ENCODE results near the gene HOXC4. TPM values are rescaled to one million over a fixed set of nuclear protein-coding genes. Genes with fewer than 3 reads are reported as not detected.

Gene HOXC4
- polyA plus RNA-seq, 2 of the 4 experiments (the other 2 are of a cell fraction): 1.3 to 4.0 TPM

DNA sequence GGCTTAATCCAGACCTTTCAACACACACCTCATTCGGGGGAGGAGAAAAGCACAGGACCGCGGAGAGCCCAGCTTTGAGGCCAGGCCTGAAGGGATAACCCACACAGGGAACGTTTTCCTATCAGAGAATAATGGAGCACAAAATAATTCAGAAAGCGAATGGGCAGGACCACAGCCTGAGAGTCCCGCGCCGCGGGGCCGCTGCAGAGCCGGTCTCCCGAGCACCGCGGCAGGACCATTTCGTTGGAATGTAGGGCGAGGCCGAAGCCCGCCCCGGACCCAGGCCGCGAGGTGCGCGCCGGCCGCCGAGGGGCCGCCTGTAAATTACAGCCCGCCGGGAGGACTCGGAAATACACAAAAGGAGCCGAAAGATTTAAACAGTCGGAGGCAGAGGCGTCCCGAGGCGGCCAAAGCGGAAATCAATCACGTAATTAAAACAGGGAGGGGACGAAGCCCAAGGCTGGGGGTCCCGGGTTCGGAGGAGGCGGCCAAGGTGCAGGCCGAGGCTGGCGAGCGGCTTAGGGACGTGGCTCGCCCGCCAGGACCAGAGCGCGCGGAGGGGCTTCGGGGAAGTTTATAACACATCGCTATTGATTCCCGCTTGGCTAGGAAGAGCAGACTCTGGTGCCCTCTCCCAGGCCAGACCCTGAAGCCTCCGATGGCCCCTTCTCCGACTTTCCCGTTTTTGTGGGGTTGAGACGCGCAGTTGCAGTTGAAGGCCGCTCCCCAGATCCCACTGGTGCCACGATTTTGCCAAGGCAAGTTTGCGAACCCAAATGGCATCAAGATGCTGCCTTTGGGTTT, 6.3 kb upstream of the HOXC4 start (continued):
- TF ChIP-seq, protein P1, sequence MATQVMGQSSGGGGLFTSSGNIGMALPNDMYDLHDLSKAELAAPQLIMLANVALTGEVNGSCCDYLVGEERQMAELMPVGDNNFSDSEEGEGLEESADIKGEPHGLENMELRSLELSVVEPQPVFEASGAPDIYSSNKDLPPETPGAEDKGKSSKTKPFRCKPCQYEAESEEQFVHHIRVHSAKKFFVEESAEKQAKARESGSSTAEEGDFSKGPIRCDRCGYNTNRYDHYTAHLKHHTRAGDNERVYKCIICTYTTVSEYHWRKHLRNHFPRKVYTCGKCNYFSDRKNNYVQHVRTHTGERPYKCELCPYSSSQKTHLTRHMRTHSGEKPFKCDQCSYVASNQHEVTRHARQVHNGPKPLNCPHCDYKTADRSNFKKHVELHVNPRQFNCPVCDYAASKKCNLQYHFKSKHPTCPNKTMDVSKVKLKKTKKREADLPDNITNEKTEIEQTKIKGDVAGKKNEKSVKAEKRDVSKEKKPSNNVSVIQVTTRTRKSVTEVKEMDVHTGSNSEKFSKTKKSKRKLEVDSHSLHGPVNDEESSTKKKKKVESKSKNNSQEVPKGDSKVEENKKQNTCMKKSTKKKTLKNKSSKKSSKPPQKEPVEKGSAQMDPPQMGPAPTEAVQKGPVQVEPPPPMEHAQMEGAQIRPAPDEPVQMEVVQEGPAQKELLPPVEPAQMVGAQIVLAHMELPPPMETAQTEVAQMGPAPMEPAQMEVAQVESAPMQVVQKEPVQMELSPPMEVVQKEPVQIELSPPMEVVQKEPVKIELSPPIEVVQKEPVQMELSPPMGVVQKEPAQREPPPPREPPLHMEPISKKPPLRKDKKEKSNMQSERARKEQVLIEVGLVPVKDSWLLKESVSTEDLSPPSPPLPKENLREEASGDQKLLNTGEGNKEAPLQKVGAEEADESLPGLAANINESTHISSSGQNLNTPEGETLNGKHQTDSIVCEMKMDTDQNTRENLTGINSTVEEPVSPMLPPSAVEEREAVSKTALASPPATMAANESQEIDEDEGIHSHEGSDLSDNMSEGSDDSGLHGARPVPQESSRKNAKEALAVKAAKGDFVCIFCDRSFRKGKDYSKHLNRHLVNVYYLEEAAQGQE (IDR thresholded peaks at IDR 0.05): no peak
- TF ChIP-seq MYC (IDR thresholded peaks at IDR 0.05; ENCODE audit: borderline replicate concordance, low read length) (no peak), HOXA7 (CRISPR knock-in tag; IDR thresholded peaks at IDR 0.05) (no peak), CHD4 (IDR thresholded peaks at IDR 0.05; ENCODE audit: borderline replicate concordance) (no peak)

DNA sequence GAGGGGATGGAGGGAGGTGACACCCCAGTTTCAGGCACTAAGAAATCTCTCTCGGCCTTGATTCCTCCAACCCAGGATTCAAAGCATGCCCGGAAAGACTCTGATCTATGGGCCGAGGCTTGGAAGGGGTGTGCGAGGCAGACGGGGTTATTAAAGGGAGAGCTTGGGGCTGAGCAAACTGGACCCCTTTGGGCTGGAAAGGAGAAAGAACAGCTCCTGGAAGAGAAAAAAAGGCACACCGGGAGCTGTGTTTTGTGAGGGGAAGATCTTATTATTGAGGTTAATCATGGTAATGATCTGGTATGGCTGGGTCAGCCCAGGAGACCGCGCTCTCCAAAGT, 5.7 kb upstream of the HOXC4 start:
- H3K27ac ChIP-seq: no peak overlapping the region
- TF ChIP-seq, protein P2, sequence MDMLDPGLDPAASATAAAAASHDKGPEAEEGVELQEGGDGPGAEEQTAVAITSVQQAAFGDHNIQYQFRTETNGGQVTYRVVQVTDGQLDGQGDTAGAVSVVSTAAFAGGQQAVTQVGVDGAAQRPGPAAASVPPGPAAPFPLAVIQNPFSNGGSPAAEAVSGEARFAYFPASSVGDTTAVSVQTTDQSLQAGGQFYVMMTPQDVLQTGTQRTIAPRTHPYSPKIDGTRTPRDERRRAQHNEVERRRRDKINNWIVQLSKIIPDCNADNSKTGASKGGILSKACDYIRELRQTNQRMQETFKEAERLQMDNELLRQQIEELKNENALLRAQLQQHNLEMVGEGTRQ (IDR thresholded peaks at IDR 0.05): no peak
- no peak for TF ChIP-seq FOSB (CRISPR knock-in tag; IDR thresholded peaks at IDR 0.05)
- no peak for TF ChIP-seq ESRRA (IDR thresholded peaks at IDR 0.05; ENCODE audit: borderline replicate concordance, low read length)
- no peak for TF ChIP-seq MAFK (IDR thresholded peaks at IDR 0.05; ENCODE audit: partially characterized antibody)
- TF ChIP-seq EP300 (IDR thresholded peaks at IDR 0.05): no peak
- TF ChIP-seq CBX8 (IDR thresholded peaks at IDR 0.05): no peak
- no peak for TF ChIP-seq HDAC2 (IDR thresholded peaks at IDR 0.05)
- TF ChIP-seq ZC3H11A (IDR thresholded peaks at IDR 0.05): no peak
- no peaks in the 10 kb centered on the region for H3K9me3 ChIP-seq
- peaks cover 3% of the 10 kb centered on the region for H3K4me1 ChIP-seq
- FAIRE-seq (no peak), ATAC-seq (no peak), DNase-seq (ENCODE audit: low read depth in 1 of 2, low spot score in 1 of 2) (no peak)
- ChIA-PET CTCF (interaction anchor here (1.0 kb wide), 1 partner anchor 144 kb away, joined by 3 read pairs; no protein-coding TSS in a partner anchor), POLR2A (no interaction called here)
- H3K4me3 ChIP-seq: no peak overlapping the region
- H3K4me2 ChIP-seq: no peak overlapping the region
- WGBS (ENCODE audit: missing lambda C conversion rate): 90% methylated on average over 8 of the region's 8 CpGs

DNA sequence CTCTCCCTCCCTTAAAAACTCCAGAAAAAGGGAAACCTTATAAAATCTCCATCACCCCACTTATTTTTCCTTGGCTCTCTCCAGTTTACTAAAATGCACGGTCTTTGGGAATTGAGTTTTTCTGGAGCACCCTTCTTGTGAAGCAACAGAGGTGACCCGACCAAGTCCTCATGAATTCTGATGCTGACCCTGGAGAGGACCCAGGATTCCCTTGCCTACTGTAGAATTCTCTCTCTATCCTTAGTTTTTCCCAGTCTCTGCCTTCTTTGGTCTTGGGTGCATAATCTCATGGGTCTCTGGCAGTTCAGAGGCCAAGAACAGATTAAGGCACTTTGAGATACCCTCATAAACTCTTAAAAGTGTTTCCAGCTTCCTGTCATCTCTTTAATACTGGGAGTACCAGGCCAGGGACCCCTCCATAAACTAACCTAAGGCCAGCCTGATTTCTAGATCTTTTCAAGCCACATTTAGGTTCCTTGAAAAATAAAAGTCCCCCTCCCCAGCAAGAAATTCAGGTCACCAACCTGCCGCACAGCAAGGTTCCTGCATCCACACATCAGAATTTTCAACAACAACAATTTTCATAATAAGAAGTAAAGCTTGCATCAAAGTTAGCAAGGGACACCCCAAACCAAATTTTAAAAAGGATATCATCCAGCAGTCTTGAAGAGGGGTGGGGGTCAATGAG, 5.1 kb upstream of the HOXC4 start:
- H3K4me3 ChIP-seq: no peak overlapping the region
- FAIRE-seq (no peak), DNase-seq (ENCODE audit: low read depth in 1 of 2, low spot score in 1 of 2) (no peak), ATAC-seq (no peak)
- ChIA-PET POLR2A (no interaction called here), CTCF (interaction anchor here (1.0 kb wide), 1 partner anchor 143 kb away, joined by 3 read pairs; no protein-coding TSS in a partner anchor)
- 64% methylated on average over 3 of the region's 3 CpGs for WGBS (ENCODE audit: missing lambda C conversion rate)
- TF ChIP-seq CHD2 (IDR thresholded peaks at IDR 0.05; ENCODE audit: low read length, partially characterized antibody) (no peak), RAD21 (conservative IDR thresholded peaks at IDR 0.05 in 1 of 2, IDR thresholded peaks at IDR 0.05 in 1 of 2) (no peak), HEYL (CRISPR knock-in tag; IDR thresholded peaks at IDR 0.05) (no peak), RFX5 (IDR thresholded peaks at IDR 0.05) (no peak), FOXS1 (CRISPR knock-in tag; IDR thresholded peaks at IDR 0.05) (no peak), HOXB13 (CRISPR knock-in tag; IDR thresholded peaks at IDR 0.05; ENCODE audit: low read depth) (no peak), NFE2L2 (conservative IDR thresholded peaks at IDR 0.05; ENCODE audit: low read length) (no peak), CBX2 (IDR thresholded peaks at IDR 0.05; ENCODE audit: borderline replicate concordance, low read depth) (no peak), TP53 (CRISPR knock-in tag; IDR thresholded peaks at IDR 0.05) (no peak), JUNB (IDR thresholded peaks at IDR 0.05) (no peak), KDM5A (IDR thresholded peaks at IDR 0.05) (no peak), RNF2 (IDR thresholded peaks at IDR 0.05; ENCODE audit: borderline replicate concordance, low read depth) (no peak), SREBF2 (IDR thresholded peaks at IDR 0.05) (no peak), FOSB (CRISPR knock-in tag; IDR thresholded peaks at IDR 0.05) (no peak)
- TF ChIP-seq, protein P3, sequence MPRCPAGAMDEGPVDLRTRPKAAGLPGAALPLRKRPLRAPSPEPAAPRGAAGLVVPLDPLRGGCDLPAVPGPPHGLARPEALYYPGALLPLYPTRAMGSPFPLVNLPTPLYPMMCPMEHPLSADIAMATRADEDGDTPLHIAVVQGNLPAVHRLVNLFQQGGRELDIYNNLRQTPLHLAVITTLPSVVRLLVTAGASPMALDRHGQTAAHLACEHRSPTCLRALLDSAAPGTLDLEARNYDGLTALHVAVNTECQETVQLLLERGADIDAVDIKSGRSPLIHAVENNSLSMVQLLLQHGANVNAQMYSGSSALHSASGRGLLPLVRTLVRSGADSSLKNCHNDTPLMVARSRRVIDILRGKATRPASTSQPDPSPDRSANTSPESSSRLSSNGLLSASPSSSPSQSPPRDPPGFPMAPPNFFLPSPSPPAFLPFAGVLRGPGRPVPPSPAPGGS (IDR thresholded peaks at IDR 0.05): no peak
- TF ChIP-seq, protein P4, sequence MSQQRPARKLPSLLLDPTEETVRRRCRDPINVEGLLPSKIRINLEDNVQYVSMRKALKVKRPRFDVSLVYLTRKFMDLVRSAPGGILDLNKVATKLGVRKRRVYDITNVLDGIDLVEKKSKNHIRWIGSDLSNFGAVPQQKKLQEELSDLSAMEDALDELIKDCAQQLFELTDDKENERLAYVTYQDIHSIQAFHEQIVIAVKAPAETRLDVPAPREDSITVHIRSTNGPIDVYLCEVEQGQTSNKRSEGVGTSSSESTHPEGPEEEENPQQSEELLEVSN (IDR thresholded peaks at IDR 0.05; ENCODE audit: borderline replicate concordance, low read depth): no peak
- no peak overlapping the region for H3K27ac ChIP-seq
- H3K4me2 ChIP-seq: no peak overlapping the region
- no peaks in the 10 kb centered on the region for H3K9me3 ChIP-seq
- H3K4me1 ChIP-seq: peaks cover 6% of the 10 kb centered on the region

Measured in A549 (cell line).